Measurements from ENCODE around the gene OTUB1. TPM values are rescaled to one million over a fixed set of nuclear protein-coding genes. Genes with fewer than 3 reads are reported as not detected.
A peak's percentile ranks its signal among the peaks of the same experiment; 100 is the strongest.

The OTUB1 gene
- total and polyA plus RNA-seq, 9 of the 15 experiments (the other 6 are each of a cell fraction or from before 2014, with no cell fraction given): 29.5 to 134 (median 66.1) TPM

GRCh38 chr11:63974259-63975143, 11.7 kb upstream of the OTUB1 start, which contains the start of gene COX8A:
TSS of gene COX8A (plus strand) at chr11:63974620. CDS start at chr11:63974681, 61 bp downstream.
- Histone ChIP-seq H3K27me3 (ENCODE audit: control insufficient read depth in 2 of 2, insufficient read depth in 2 of 2, low read length in 2 of 2) (no peaks in the 10 kb centered on the region), H3K4me2 (ENCODE audit: insufficient read depth, low read length) (peak within 1 kb of the TSS; percentile 97), H3K79me2 (ENCODE audit: control insufficient read depth, insufficient read depth, low read length) (peaks cover 47% of the 10 kb centered on the region), H3K4me3 (peak within 1 kb of the TSS; percentile 88), H3K9me1 (ENCODE audit: control insufficient read depth, insufficient read depth, low read length) (no peaks in the 10 kb centered on the region), H4K20me1 (replicated peaks; ENCODE audit: control insufficient read depth, insufficient read depth, low read length) (peaks cover 17% of the 10 kb centered on the region), H3K36me3 (ENCODE audit: control insufficient read depth, insufficient read depth, low read length) (peaks cover 29% of the 10 kb centered on the region), H3K9ac (ENCODE audit: insufficient read depth in 1 of 2, low read depth in 2 of 2, low read length in 2 of 2) (peak within 1 kb of the TSS; percentile 99 to 100), H3K9me3 (replicated peaks; ENCODE audit: control insufficient read depth, insufficient read depth, low read depth, low read length) (no peaks in the 10 kb centered on the region), H3K4me1 (replicated peaks in 1 of 2; ENCODE audit: control insufficient read depth in 2 of 2, insufficient read depth in 2 of 2, low read length in 2 of 2) (peaks cover 15 to 33% of the 10 kb centered on the region in 2 experiments), H3K27ac (ENCODE audit: extremely low read depth, low read depth, low read length) (peak within 1 kb of the TSS; percentile 100), H2AFZ (ENCODE audit: low read depth, low read length) (peak within 1 kb of the TSS; percentile 88)
- in situ Hi-C loops (cut with MboI) (no loop called here), intact Hi-C loops (cut with micrococcal nuclease) (no loop called here)
- under 1% methylated on average over 58 of the region's 67 CpGs for WGBS (ENCODE audit: insufficient coverage, low coverage, missing lambda C conversion rate)
- BruUV-seq (replicated peaks): TSS peak; percentile 83
- ChIA-PET POLR2A (interaction anchor here (0.6 to 1.5 kb wide), 24 partner anchors 9 to 618 kb away, joined by 3 to 7 read pairs (median 4); partner anchors contain the start of genes FERMT3 and OTUB1), CTCF (ENCODE audit: low intra/inter-chr PET ratio) (no interaction called here)
- ATAC-seq (peak; percentile 96), DNase-seq (ENCODE audit: extremely low read depth in 1 of 4, low spot score in 3 of 4) (peak; percentile 95 to 100 (median 96)), FAIRE-seq (peak; percentile 99)
- TF ChIP-seq RUNX1 (IDR thresholded peaks at IDR 0.05; ENCODE audit: low read depth) (0 out of 2 replicates have a peak, but pooled peaks have one; percentile 66), XRCC3 (IDR thresholded peaks at IDR 0.05) (no peak), ZNF121 (CRISPR knock-in tag; conservative IDR thresholded peaks at IDR 0.05) (peak; percentile 98), FOXK1 (CRISPR knock-in tag; IDR thresholded peaks at IDR 0.05; ENCODE audit: borderline replicate concordance) (peak; percentile 88), HNRNPUL1 (IDR thresholded peaks at IDR 0.05; ENCODE audit: low read length) (no peak), BHLHE40 (IDR thresholded peaks at IDR 0.05; ENCODE audit: low read length) (no peak; the same call in 1 of the 2 replicates), ATF7 (IDR thresholded peaks at IDR 0.05) (peak; percentile 96), CTCF (IDR thresholded peaks at IDR 0.05 in 2 of 3, conservative IDR thresholded peaks at IDR 0.05 in 1 of 3; ENCODE audit: insufficient read depth in 2 of 3, low read depth in 1 of 3, low read length in 3 of 3) (no peak), CEBPG (CRISPR knock-in tag; IDR thresholded peaks at IDR 0.05) (peak; percentile 96), CEBPG (tag; conservative IDR thresholded peaks at IDR 0.05 in 1 of 2, IDR thresholded peaks at IDR 0.05 in 1 of 2) (peak; percentile 94 to 98), CHD2 (IDR thresholded peaks at IDR 0.05; ENCODE audit: low read depth, low read length) (peak; percentile 40; the same call in 1 of the 2 replicates), YY1 (IDR thresholded peaks at IDR 0.05; ENCODE audit: borderline replicate concordance in 1 of 3, control insufficient read depth in 1 of 3, extremely low read depth in 1 of 3, insufficient read depth in 3 of 3, insufficient read length in 1 of 3, insufficient replicate concordance in 2 of 3, low read depth in 1 of 3, low read length in 2 of 3) (peak; percentile 87 to 98 (median 96)), KDM4B (IDR thresholded peaks at IDR 0.05; ENCODE audit: borderline replicate concordance in 2 of 2, low read depth in 1 of 2) (peak in 1 of 2 experiments; percentile 53; a peak in 1 of 4 replicates)
- TF ChIP-seq, protein P1, sequence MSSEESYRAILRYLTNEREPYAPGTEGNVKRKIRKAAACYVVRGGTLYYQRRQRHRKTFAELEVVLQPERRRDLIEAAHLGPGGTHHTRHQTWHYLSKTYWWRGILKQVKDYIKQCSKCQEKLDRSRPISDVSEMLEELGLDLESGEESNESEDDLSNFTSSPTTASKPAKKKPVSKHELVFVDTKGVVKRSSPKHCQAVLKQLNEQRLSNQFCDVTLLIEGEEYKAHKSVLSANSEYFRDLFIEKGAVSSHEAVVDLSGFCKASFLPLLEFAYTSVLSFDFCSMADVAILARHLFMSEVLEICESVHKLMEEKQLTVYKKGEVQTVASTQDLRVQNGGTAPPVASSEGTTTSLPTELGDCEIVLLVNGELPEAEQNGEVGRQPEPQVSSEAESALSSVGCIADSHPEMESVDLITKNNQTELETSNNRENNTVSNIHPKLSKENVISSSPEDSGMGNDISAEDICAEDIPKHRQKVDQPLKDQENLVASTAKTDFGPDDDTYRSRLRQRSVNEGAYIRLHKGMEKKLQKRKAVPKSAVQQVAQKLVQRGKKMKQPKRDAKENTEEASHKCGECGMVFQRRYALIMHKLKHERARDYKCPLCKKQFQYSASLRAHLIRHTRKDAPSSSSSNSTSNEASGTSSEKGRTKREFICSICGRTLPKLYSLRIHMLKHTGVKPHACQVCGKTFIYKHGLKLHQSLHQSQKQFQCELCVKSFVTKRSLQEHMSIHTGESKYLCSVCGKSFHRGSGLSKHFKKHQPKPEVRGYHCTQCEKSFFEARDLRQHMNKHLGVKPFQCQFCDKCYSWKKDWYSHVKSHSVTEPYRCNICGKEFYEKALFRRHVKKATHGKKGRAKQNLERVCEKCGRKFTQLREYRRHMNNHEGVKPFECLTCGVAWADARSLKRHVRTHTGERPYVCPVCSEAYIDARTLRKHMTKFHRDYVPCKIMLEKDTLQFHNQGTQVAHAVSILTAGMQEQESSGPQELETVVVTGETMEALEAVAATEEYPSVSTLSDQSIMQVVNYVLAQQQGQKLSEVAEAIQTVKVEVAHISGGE (CRISPR knock-in tag; IDR thresholded peaks at IDR 0.05): peak; percentile 85 to 96 (median 92); a peak in 5 of 6 replicates

All from K562 (cell line).